ENCODE results near the gene YIF1A.

GRCh38 chr11:66326261-66327111, 37.5 kb upstream of the YIF1A start:
- TF ChIP-seq EP300 (IDR thresholded peaks at IDR 0.05) (no peak), POLR2A (IDR thresholded peaks at IDR 0.05; ENCODE audit: low read depth) (no peak)

Data from esophagus muscularis mucosa (tissue), 2 donors.